H1 (cell line): ENCODE results near the gene FAM210A. TPM values are rescaled to one million over a fixed set of nuclear protein-coding genes. Genes with fewer than 3 reads are reported as not detected.

Source experiments
- CTCF ChIA-PET: fragments of 300-600 bp; sonication (Branson Sonifier 250); formaldehyde crosslinking; loops from one replicate; lab custom pipeline; 2021; ENCODE audit not compliant: partially characterized antibody; lab: Charles Lee
- POLR2A ChIA-PET: fragments of 300-600 bp; sonication (Branson Sonifier 250); formaldehyde crosslinking; loops from one replicate; lab custom pipeline; 2021; ENCODE audit warnings: inconsistent platforms; ENCODE audit not compliant: partially characterized antibody; lab: Charles Lee
- DNase-seq, 2 experiments: peaks; one replicate each; pipeline versions ENCODE4 v3.0.0 to v3.0.0-alpha.2; 2010 to 2022; ENCODE audit warnings: low spot score in 2 of 2, low read depth in 1 of 2, mixed read lengths in 1 of 2
- FAIRE-seq: peaks from 2 replicates; lab custom pipeline; 2011; peaks lifted over from hg19 to GRCh38; lab: Jason Lieb, UNC
- H2AFZ ChIP-seq: 2 replicates; pipeline ENCODE4 v1.8.1; 2012; ENCODE audit warnings: low read length, inconsistent platforms
- H2AK5ac ChIP-seq: 2 replicates; pipeline ENCODE4 v1.6.1; 2013; ENCODE audit warnings: low read depth, low read length
- H2BK120ac ChIP-seq: replicated peaks from 2 replicates; pipeline ENCODE3; 2013; ENCODE audit warnings: low read depth, low read length, inconsistent platforms
- H2BK12ac ChIP-seq: 2 replicates; pipeline ENCODE4 v1.6.1; 2013; ENCODE audit warnings: low read depth, low read length
- H2BK15ac ChIP-seq: 2 replicates; pipeline ENCODE4 v1.6.1; 2013; ENCODE audit warnings: low read length
- H2BK20ac ChIP-seq: 2 replicates; pipeline ENCODE4 v1.6.1; 2013; ENCODE audit warnings: low read length
- H2BK5ac ChIP-seq: 2 replicates; pipeline ENCODE4 v1.6.1; 2013; ENCODE audit warnings: low read depth, low read length
- H3K14ac ChIP-seq: 2 replicates; pipeline ENCODE4 v1.6.1; 2013; ENCODE audit warnings: inconsistent platforms; ENCODE audit not compliant: insufficient read length
- H3K18ac ChIP-seq: 2 replicates; pipeline ENCODE4 v1.6.1; 2013; ENCODE audit warnings: low read length; ENCODE audit errors: extremely low read depth
- H3K23ac ChIP-seq: 2 replicates; pipeline ENCODE4 v1.6.1; 2013; ENCODE audit warnings: inconsistent platforms; ENCODE audit not compliant: insufficient read length
- H3K23me2 ChIP-seq: 2 replicates; pipeline ENCODE4 v1.6.1; 2013; ENCODE audit warnings: low read depth, low read length
- H3K27ac ChIP-seq: 2 replicates; pipeline ENCODE4 v1.6.1; 2011; ENCODE audit warnings: low read depth, low read length, inconsistent platforms
- H3K27me3 ChIP-seq, 4 experiments: replicated peaks in 1 of 4; 1 replicate in 1 of 4; 2 replicates in 3 of 4; pipeline versions ENCODE4 v1.6.1 to v1.8.1; 2011 to 2013; ENCODE audit warnings: low read length in 3 of 4, mild to moderate bottlenecking in 3 of 4, inconsistent platforms in 2 of 4, mixed read lengths in 2 of 4, moderate library complexity in 1 of 4; ENCODE audit not compliant: control insufficient read depth in 3 of 4, insufficient read depth in 3 of 4; ENCODE audit errors: extremely low read depth in 1 of 4
- H3K36me3 ChIP-seq, 4 experiments: 2 replicates each; pipeline versions ENCODE4 v1.6.1 to v1.8.1; 2011 to 2013; ENCODE audit warnings: mild to moderate bottlenecking in 4 of 4, low read length in 3 of 4, moderate library complexity in 2 of 4, control low read depth in 1 of 4, inconsistent platforms in 1 of 4; ENCODE audit not compliant: insufficient read depth in 4 of 4, control insufficient read depth in 2 of 4
- H3K4ac ChIP-seq: replicated peaks from 2 replicates; pipeline ENCODE3; 2013; ENCODE audit warnings: low read length, low read depth, mixed read lengths, inconsistent platforms; ENCODE audit not compliant: insufficient read length
- H3K4me1 ChIP-seq, 4 experiments: replicated peaks in 1 of 4; 1 replicate in 1 of 4; 2 replicates in 3 of 4; pipeline versions ENCODE4 v1.6.1 to v1.8.1; 2011 to 2013; ENCODE audit warnings: low read length in 3 of 4, inconsistent platforms in 2 of 4, mixed read lengths in 1 of 4; ENCODE audit not compliant: insufficient read depth in 4 of 4, control insufficient read depth in 3 of 4
- H3K4me2 ChIP-seq, 2 experiments: 2 replicates each; pipeline versions ENCODE4 v1.6.1 to v1.8.1; 2011 to 2013; ENCODE audit warnings: low read depth in 2 of 2, low read length in 2 of 2, control low read depth in 1 of 2, inconsistent platforms in 1 of 2, mild to moderate bottlenecking in 1 of 2; ENCODE audit not compliant: insufficient read depth in 1 of 2
- H3K4me3 ChIP-seq, 4 experiments: fragments of 200-600, 300-600 bp in 1 of 4; sonication (generic), shearing (Covaris generic), sonication (Bioruptor Twin) in 1 of 4; 2 replicates each; pipeline versions ENCODE4 v1.5.1 to v1.8.1; 2011 to 2016; ENCODE audit warnings: low read length in 4 of 4, low read depth in 3 of 4, control low read depth in 2 of 4, inconsistent platforms in 2 of 4, mild to moderate bottlenecking in 2 of 4, mixed read lengths in 1 of 4, moderate library complexity in 1 of 4; ENCODE audit not compliant: insufficient read depth in 2 of 4; ENCODE audit errors: extremely low read depth in 1 of 4
- H3K56ac ChIP-seq: replicated peaks from 2 replicates; pipeline ENCODE3; 2013; ENCODE audit warnings: low read depth, mild to moderate bottlenecking, mixed read lengths, low read length, inconsistent platforms; ENCODE audit not compliant: insufficient read length
- H3K79me1 ChIP-seq: 2 replicates; pipeline ENCODE4 v1.6.1; 2013; ENCODE audit warnings: low read depth, low read length, control low read depth
- H3K79me2 ChIP-seq, 2 experiments: 2 replicates each; pipeline versions ENCODE4 v1.6.1 to v1.8.1; 2012 to 2013; ENCODE audit warnings: low read length in 2 of 2, mild to moderate bottlenecking in 2 of 2, inconsistent platforms in 1 of 2; ENCODE audit not compliant: insufficient read depth in 2 of 2, control insufficient read depth in 1 of 2
- H3K9ac ChIP-seq, 4 experiments: replicated peaks in 1 of 4; 1 replicate in 1 of 4; 2 replicates in 3 of 4; pipeline versions ENCODE4 v1.6.1 to v1.8.1; 2011 to 2013; ENCODE audit warnings: low read depth in 3 of 4, low read length in 3 of 4, control low read depth in 2 of 4, mild to moderate bottlenecking in 2 of 4, moderate library complexity in 2 of 4, inconsistent platforms in 1 of 4; ENCODE audit errors: extremely low read depth in 1 of 4
- H3K9me3 ChIP-seq, 2 experiments: 2 replicates each; pipeline versions ENCODE4 v1.6.1 to v1.8.1; 2012 to 2013; ENCODE audit warnings: mild to moderate bottlenecking in 2 of 2, moderate library complexity in 2 of 2, control low read depth in 1 of 2, inconsistent platforms in 1 of 2, low read depth in 1 of 2, low read length in 1 of 2, mixed read lengths in 1 of 2; ENCODE audit not compliant: insufficient read depth in 2 of 2
- H4K20me1 ChIP-seq, 2 experiments: replicated peaks in 1 of 2; 2 replicates each; pipeline versions ENCODE3 to v1.8.1; 2011 to 2013; ENCODE audit warnings: inconsistent platforms in 2 of 2, low read length in 2 of 2, mild to moderate bottlenecking in 1 of 2; ENCODE audit not compliant: insufficient read depth in 2 of 2, control insufficient read depth in 1 of 2
- H4K5ac ChIP-seq: 2 replicates; pipeline ENCODE4 v1.6.1; 2013; ENCODE audit warnings: low read length, low read depth, mixed read lengths, inconsistent platforms; ENCODE audit not compliant: insufficient read length
- H4K8ac ChIP-seq: 2 replicates; pipeline ENCODE4 v1.8.0; 2013; ENCODE audit warnings: mild to moderate bottlenecking, moderate library complexity, low read length, inconsistent platforms; ENCODE audit not compliant: insufficient read depth; ENCODE audit errors: extremely low read depth
- H4K91ac ChIP-seq: replicated peaks from 2 replicates; pipeline ENCODE3; 2013; ENCODE audit warnings: low read length, mixed read lengths, inconsistent platforms; ENCODE audit not compliant: insufficient read length
- POLR2AphosphoS5 ChIP-seq: IDR thresholded peaks from 2 replicates; pipeline ENCODE4 v1.6.1; 2011; ENCODE audit warnings: low read depth, low read length
- WGBS, 2 experiments: shearing (Covaris generic) in 1 of 2; methylation state at CpG; one replicate each; pipeline versions ENCODE4 v1.1.6 to v1.1.7; 2013 to 2015; ENCODE audit warnings: low lambda C conversion rate in 2 of 2, mixed read lengths in 2 of 2, inconsistent platforms in 1 of 2, low coverage in 1 of 2, missing lambda C conversion rate in 1 of 2; ENCODE audit not compliant: insufficient replicate concordance in 2 of 2, insufficient coverage in 1 of 2, insufficient read length in 1 of 2; ENCODE audit errors: extremely low coverage in 1 of 2, missing lambda C conversion rate in 1 of 2; 5-methylcytosine and 5-hydroxymethylcytosine counted together
- polyA plus RNA-seq, 7 experiments: library from polyadenylated mRNA; depleted of rRNA in 3 of 7; stranded (reverse) in 5 of 7; unstranded in 2 of 7; fragments of >200 nt in 5 of 7; fragments of 200-250 nt in 2 of 7; gene quantifications; 1 replicate in 5 of 7; 2 replicates in 1 of 7; 4 replicates in 1 of 7; pipeline versions ENCODE4 v1.2.1 to v1.2.3, GENCODE V29; 2011 to 2013; ENCODE audit warnings: missing spikeins in 2 of 7, mixed read lengths in 2 of 7
- total RNA-seq: library from RNA; stranded (reverse); fragmentation: NEBNext Ultra II Directional; extraction: Animal tissue kit (Norgen Biotek cat#: 25700); gene quantifications from 2 replicates; pipeline ENCODE4 v1.2.1, GENCODE V29; 2021

Gene FAM210A
- total and polyA plus RNA-seq, 2 of the 8 experiments (the other 6 are each of a cell fraction or from before 2014, with no cell fraction given): 8.2 to 25.4 TPM

- Histone ChIP-seq H3K4ac (no peak overlapping the region), H4K20me1 (no peaks in the 10 kb centered on the region), H2BK20ac (no peak overlapping the region), H3K4me3 (no peak overlapping the region), H4K5ac (no peak overlapping the region), H3K14ac (no peak overlapping the region), H3K18ac (no peak overlapping the region), H3K27me3 (peaks cover 0 to 9% (median 2%) of the 10 kb centered on the region in 4 experiments; a peak in 3 of 7 replicates), H3K27ac (no peak overlapping the region), H3K79me1 (no peaks in the 10 kb centered on the region), H3K56ac (no peak overlapping the region), H3K4me1 (no peaks in the 10 kb centered on the region; a peak in 1 of 7 replicates), H3K23me2 (peaks cover 4% of the 10 kb centered on the region; the same call in 1 of the 2 replicates), H3K79me2 (no peaks in the 10 kb centered on the region), H3K4me2 (no peak overlapping the region), H2AK5ac (no peak overlapping the region), H3K23ac (no peak overlapping the region), H3K36me3 (no peaks in the 10 kb centered on the region), H4K8ac (no peak overlapping the region), H3K9ac (no peak overlapping the region), H2BK15ac (no peak overlapping the region), H2AFZ (no peak overlapping the region), H2BK12ac (no peak overlapping the region)
- POLR2A ChIA-PET: no interaction called here
- CTCF ChIA-PET: interaction anchor here (0.6 to 1.2 kb wide), 3 partner anchors 59 to 465 kb away, joined by 3 to 7 read pairs (median 3); no protein-coding TSS in a partner anchor
- FAIRE-seq: no peak
- TF ChIP-seq POLR2AphosphoS5: no peak
- TF ChIP-seq, all 59 proteins: peak for 0
- H2BK120ac ChIP-seq: no peak overlapping the region
- no peak overlapping the region for H2BK5ac ChIP-seq
- H3K9me3 ChIP-seq: no peaks in the 10 kb centered on the region
- WGBS, 2 experiments: 96% methylated on average over 16 of the region's 16 CpGs; no CpG with 5 or more reads in 1 of the 2 experiments
- H4K91ac ChIP-seq: no peak overlapping the region
- no peak for DNase-seq
These were observed 81.3 kb downstream of the FAM210A start for GRCh38 chr18:13645093-13645492.
